BJ (cell line): ENCODE measurements around the gene PRDM2. TPM values are rescaled to one million over a fixed set of nuclear protein-coding genes. Genes with fewer than 3 reads are reported as not detected.

ENCODE experiments used
- CTCF ChIA-PET: fragments of 350-600 bp; formaldehyde crosslinking; extraction: SDS; loops from one replicate; lab custom pipeline; 2021; ENCODE audit warnings: antibody characterized with exemption, inconsistent platforms; lab: Yijun Ruan, JAX
- POLR2A ChIA-PET: fragments of 300-600 bp; sonication (Branson Sonifier 250); formaldehyde crosslinking; extraction: SDS; loops from one replicate; lab custom pipeline; 2021; ENCODE audit warnings: antibody characterized with exemption; lab: Charles Lee
- DNase-seq: peaks from one replicate; pipeline ENCODE4 v3.0.0-alpha.2; 2011; ENCODE audit warnings: low read depth
- H3K27me3 ChIP-seq: 2 replicates; pipeline ENCODE4 v1.6.0; 2011; ENCODE audit warnings: low read length; ENCODE audit not compliant: control insufficient read depth, insufficient read depth
- H3K36me3 ChIP-seq: 2 replicates; pipeline ENCODE4 v1.5.1; 2011; ENCODE audit warnings: low read length; ENCODE audit not compliant: control insufficient read depth, insufficient read depth
- H3K4me3 ChIP-seq: 2 replicates; pipeline ENCODE4 v1.5.1; 2011; ENCODE audit warnings: low read depth, mild to moderate bottlenecking, control low read depth, low read length
- CTCF ChIP-seq: IDR thresholded peaks from 2 replicates; pipeline ENCODE4 v1.5.1; 2011; ENCODE audit warnings: low read depth, mild to moderate bottlenecking, control low read depth, inconsistent platforms, low read length, moderate library complexity; ENCODE audit not compliant: insufficient read depth
- polyA plus RNA-seq: library from polyadenylated mRNA; depleted of rRNA; stranded (reverse); fragments of >200 nt; gene quantifications from 2 replicates; pipeline ENCODE4 v1.2.3, GENCODE V29; 2011

PRDM2 gene
- polyA plus RNA-seq, 1 experiment = 9.6 TPM

- Histone ChIP-seq H3K36me3 (peaks cover 8% of the 10 kb centered on the region), H3K4me3 (no peak overlapping the region), H3K27me3 (no peaks in the 10 kb centered on the region)
- CTCF ChIA-PET = interaction anchor here (1.1 kb wide), 1 partner anchor 10 kb away, joined by 3 read pairs; no protein-coding TSS in a partner anchor
- TF ChIP-seq CTCF = no peak
- no peak for DNase-seq
- POLR2A ChIA-PET = no interaction called here
Observed at GRCh38 chr1:13772271-13772670, 72.3 kb downstream of the PRDM2 start.

- Histone ChIP-seq H3K4me3 (no peak overlapping the region), H3K27me3 (no peaks in the 10 kb centered on the region), H3K36me3 (peaks cover 15% of the 10 kb centered on the region)
- ChIA-PET CTCF (no interaction called here), POLR2A (interaction anchor here (0.5 to 1.0 kb wide), 2 partner anchors 18 to 25 kb away, joined by 3 to 11 read pairs; no protein-coding TSS in a partner anchor)
- TF ChIP-seq CTCF = no peak
- DNase-seq = no peak
Observed at GRCh38 chr1:13774121-13774520, 74.1 kb downstream of the PRDM2 start.

GRCh38 chr1:13775459-13775858 is 75.5 kb downstream of the PRDM2 start:
- Histone ChIP-seq H3K36me3 (peaks cover 17% of the 10 kb centered on the region), H3K4me3 (no peak overlapping the region), H3K27me3 (no peaks in the 10 kb centered on the region)
- no peak for TF ChIP-seq CTCF
- DNase-seq = no peak
- ChIA-PET POLR2A (no interaction called here), CTCF (no interaction called here)

- POLR2A ChIA-PET = no interaction called here
- CTCF ChIA-PET = no interaction called here
- no peak for TF ChIP-seq CTCF
- Histone ChIP-seq H3K27me3 (no peaks in the 10 kb centered on the region), H3K36me3 (peaks cover 17% of the 10 kb centered on the region), H3K4me3 (no peak overlapping the region)
- no peak for DNase-seq
Observed at GRCh38 chr1:13775916-13776315, 75.9 kb downstream of the PRDM2 start.

- no peak for DNase-seq
- Histone ChIP-seq H3K4me3 (no peak overlapping the region), H3K27me3 (no peaks in the 10 kb centered on the region), H3K36me3 (peaks cover 17% of the 10 kb centered on the region)
- ChIA-PET CTCF (no interaction called here), POLR2A (no interaction called here)
- TF ChIP-seq CTCF = no peak
Observed at GRCh38 chr1:13778431-13778830, 78.4 kb downstream of the PRDM2 start.
